Measurements from ENCODE around the gene VAT1L.

VAT1L gene

DNA sequence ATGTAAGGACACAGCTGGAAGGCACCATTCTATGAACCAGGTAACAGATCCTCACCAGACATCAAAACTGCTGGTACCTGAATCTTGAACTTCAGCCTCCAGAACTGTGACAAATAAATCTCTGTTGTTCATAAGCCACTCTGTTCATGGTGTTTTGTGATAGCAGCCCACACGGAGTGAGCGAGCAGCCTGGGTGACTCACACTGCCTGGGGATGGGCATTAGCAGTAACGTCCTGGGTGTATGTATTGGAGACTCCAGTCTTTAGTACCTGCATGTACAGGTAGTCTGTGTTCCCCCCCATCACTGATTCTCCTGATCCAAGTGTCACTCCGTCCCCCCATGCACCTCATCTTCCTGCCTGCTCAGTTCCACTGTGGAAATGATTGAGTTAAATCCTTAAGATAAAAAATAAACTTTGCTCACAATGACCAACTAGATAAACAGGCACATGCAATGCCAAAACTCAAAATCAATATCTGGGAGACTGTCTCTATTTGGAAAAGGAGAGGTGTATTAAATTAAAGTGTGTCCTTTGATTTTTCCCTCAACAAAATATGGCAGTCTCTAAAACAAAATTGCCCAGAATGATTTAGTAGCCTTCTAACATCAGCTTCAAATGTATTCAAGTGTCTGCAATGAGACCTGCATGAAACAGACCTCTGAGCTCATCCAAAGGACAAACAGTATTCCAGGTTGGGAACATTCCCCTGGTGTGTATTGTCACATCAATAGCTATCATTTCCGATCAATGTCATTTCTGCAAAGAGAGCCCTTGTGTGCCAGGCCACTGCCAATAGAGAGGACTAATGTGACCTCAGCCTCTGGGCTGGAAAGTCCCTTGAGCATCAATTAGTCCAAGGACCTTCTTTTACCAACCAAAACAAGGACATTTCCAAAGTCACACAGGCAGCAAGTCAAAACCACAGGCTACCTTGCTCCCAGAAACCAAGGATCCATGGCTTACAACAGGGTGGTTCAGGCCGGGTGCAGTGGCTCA, 12.2 kb upstream of the VAT1L start:
- TF ChIP-seq, protein P1, sequence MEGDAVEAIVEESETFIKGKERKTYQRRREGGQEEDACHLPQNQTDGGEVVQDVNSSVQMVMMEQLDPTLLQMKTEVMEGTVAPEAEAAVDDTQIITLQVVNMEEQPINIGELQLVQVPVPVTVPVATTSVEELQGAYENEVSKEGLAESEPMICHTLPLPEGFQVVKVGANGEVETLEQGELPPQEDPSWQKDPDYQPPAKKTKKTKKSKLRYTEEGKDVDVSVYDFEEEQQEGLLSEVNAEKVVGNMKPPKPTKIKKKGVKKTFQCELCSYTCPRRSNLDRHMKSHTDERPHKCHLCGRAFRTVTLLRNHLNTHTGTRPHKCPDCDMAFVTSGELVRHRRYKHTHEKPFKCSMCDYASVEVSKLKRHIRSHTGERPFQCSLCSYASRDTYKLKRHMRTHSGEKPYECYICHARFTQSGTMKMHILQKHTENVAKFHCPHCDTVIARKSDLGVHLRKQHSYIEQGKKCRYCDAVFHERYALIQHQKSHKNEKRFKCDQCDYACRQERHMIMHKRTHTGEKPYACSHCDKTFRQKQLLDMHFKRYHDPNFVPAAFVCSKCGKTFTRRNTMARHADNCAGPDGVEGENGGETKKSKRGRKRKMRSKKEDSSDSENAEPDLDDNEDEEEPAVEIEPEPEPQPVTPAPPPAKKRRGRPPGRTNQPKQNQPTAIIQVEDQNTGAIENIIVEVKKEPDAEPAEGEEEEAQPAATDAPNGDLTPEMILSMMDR (IDR thresholded peaks at IDR 0.05): no peak
- no peaks in the 10 kb centered on the region for H3K27me3 ChIP-seq
- H3K36me3 ChIP-seq: no peaks in the 10 kb centered on the region
- H3K4me3 ChIP-seq (ENCODE audit: low read depth in 1 of 2, low read length in 1 of 2): no peak overlapping the region
- no peak overlapping the region for H3K27ac ChIP-seq
- no peaks in the 10 kb centered on the region for H3K4me1 ChIP-seq (ENCODE audit: control insufficient read depth in 1 of 2, insufficient read depth in 1 of 2, low read depth in 1 of 2, low read length in 1 of 2)
- no peaks in the 10 kb centered on the region for H3K9me3 ChIP-seq

DNA sequence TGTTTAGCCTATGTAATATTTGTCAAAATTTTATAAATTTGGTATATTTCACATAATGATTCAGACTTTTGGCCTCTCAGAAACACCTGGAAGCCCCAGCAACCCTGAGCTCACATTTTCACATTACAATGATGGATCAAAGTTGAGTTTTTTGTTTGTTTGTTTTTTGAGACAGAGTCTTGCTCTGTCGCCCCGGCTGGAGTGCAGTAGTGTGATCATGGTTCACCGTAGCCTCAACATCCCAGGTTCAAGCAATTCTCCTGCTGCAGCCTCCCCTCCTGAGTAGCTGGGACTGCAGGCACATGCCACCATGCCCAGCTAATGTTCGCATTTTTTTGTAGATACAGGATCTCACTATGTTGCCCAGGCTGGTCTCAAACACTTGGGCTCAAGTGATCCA, 10.6 kb upstream of the VAT1L start:
- Histone ChIP-seq H3K9me3 (no peaks in the 10 kb centered on the region), H3K36me3 (no peaks in the 10 kb centered on the region), H3K27ac (no peak overlapping the region), H3K4me3 (ENCODE audit: low read depth in 1 of 2, low read length in 1 of 2) (no peak overlapping the region), H3K27me3 (no peaks in the 10 kb centered on the region), H3K4me1 (ENCODE audit: control insufficient read depth in 1 of 2, insufficient read depth in 1 of 2, low read depth in 1 of 2, low read length in 1 of 2) (no peaks in the 10 kb centered on the region)
- TF ChIP-seq, protein P1 (IDR thresholded peaks at IDR 0.05): no peak

DNA sequence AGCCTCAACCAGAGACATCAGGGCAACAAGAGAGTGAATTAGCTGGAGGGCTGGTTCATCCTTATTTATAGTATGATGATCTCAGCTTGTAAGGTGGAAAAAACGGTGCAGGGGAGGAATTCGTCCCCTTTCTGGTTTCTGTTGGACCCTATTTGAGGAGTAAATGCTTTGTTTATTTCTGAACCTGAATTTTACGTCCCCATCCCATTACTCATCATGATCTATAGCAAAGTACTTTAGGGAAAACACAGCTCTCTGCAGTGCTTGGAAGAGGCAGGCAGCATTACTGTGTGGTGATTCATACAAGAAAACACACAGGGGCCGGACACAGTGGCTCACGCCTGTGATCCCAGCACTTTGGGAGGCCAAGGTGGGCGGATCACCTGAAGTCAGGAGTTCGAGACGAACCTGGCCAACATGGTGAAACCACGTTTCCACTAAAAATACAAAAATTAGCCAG, 8.0 kb upstream of the VAT1L start:
- Histone ChIP-seq H3K9me3 (no peaks in the 10 kb centered on the region), H3K27ac (no peak overlapping the region), H3K4me3 (ENCODE audit: low read depth in 1 of 2, low read length in 1 of 2) (no peak overlapping the region), H3K27me3 (peaks cover 4% of the 10 kb centered on the region), H3K4me1 (ENCODE audit: control insufficient read depth in 1 of 2, insufficient read depth in 1 of 2, low read depth in 1 of 2, low read length in 1 of 2) (no peaks in the 10 kb centered on the region), H3K36me3 (no peaks in the 10 kb centered on the region)
- TF ChIP-seq, protein P1 (IDR thresholded peaks at IDR 0.05): no peak

DNA sequence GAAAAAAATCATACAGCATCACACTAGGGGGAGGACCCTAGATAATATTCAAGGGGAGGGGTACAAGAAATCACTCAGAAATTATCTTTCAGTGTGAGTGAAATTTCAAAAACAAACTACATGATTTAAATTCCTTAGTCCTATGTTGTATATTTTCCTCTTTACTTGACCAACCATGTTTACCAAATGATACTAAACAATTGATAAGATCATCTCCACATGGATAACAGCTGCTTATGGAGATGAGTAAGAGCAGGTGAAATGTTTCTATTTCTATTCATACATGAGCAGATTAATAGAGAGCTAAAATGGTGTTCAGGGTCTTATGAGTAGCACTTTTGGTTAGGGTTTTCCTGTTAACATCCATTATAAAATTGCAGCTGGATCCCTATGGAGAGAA, 7.3 kb upstream of the VAT1L start:
- no peak overlapping the region for H3K4me3 ChIP-seq (ENCODE audit: low read depth in 1 of 2, low read length in 1 of 2)
- TF ChIP-seq, protein P1 (IDR thresholded peaks at IDR 0.05): no peak
- H3K36me3 ChIP-seq: no peaks in the 10 kb centered on the region
- no peaks in the 10 kb centered on the region for H3K4me1 ChIP-seq (ENCODE audit: control insufficient read depth in 1 of 2, insufficient read depth in 1 of 2, low read depth in 1 of 2, low read length in 1 of 2)
- H3K9me3 ChIP-seq: no peaks in the 10 kb centered on the region
- peaks cover 11% of the 10 kb centered on the region for H3K27me3 ChIP-seq
- H3K27ac ChIP-seq: no peak overlapping the region

DNA sequence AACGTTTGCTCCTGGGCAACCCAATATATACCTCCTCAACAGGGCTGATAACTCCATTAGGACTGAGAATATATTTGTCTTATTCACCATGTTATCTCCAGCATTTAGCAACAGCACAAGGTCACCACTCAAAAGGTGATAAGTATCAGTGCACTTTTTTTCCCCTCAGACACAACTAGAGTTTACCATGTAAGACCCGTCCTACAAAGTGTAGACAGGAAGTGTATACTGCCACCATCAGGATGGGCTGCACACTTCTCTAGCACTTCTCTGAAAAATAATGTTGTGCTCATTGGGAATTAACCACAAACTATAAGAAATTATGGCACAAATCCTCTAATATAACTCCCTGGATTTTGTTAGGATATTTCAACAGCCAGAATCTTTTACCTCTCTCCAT, 5.7 kb upstream of the VAT1L start:
- Histone ChIP-seq H3K4me3 (ENCODE audit: low read depth in 1 of 2, low read length in 1 of 2) (no peak overlapping the region), H3K27ac (no peak overlapping the region), H3K27me3 (peaks cover 27% of the 10 kb centered on the region), H3K4me1 (ENCODE audit: control insufficient read depth in 1 of 2, insufficient read depth in 1 of 2, low read depth in 1 of 2, low read length in 1 of 2) (no peaks in the 10 kb centered on the region), H3K36me3 (no peaks in the 10 kb centered on the region), H3K9me3 (no peaks in the 10 kb centered on the region)
- TF ChIP-seq, protein P1 (IDR thresholded peaks at IDR 0.05): no peak
